HEK293T (cell line): ENCODE results near the gene DOCK9.

Experiments
- CTCF ChIA-PET: fragments of 350-600 bp; formaldehyde crosslinking; extraction: SDS; loops from one replicate; lab custom pipeline; 2021; ENCODE audit warnings: antibody characterized with exemption, inconsistent platforms; lab: Yijun Ruan, JAX
- POLR2A ChIA-PET: fragments of 350-600 bp; formaldehyde crosslinking; extraction: SDS; loops from one replicate; lab custom pipeline; 2020; ENCODE audit warnings: antibody characterized with exemption, inconsistent platforms; lab: Yijun Ruan, JAX
- DNase-seq: peaks from one replicate; pipeline ENCODE4 v3.0.0; 2012; ENCODE audit warnings: mixed read lengths; ENCODE audit errors: extremely low spot score
- ARNT ChIP-seq: fragments of 450-650 bp; IDR thresholded peaks from 2 replicates; pipeline ENCODE4 v1.6.1; 2017; ENCODE audit warnings: mild to moderate bottlenecking
- BHLHE40 ChIP-seq: fragments of 450-650 bp; IDR thresholded peaks from 2 replicates; pipeline ENCODE4 v1.6.1; 2016; ENCODE audit warnings: mild to moderate bottlenecking, moderate library complexity, borderline replicate concordance
- CTBP1 ChIP-seq: fragments of 450-650 bp; IDR thresholded peaks from 2 replicates; pipeline ENCODE4 v1.6.1; 2016; ENCODE audit warnings: borderline replicate concordance
- ELF4 ChIP-seq: fragments of 450-650 bp; IDR thresholded peaks from 2 replicates; pipeline ENCODE4 v1.6.1; 2017; ENCODE audit warnings: antibody characterized with exemption
- FOXA1 ChIP-seq: fragments of 450-650 bp; IDR thresholded peaks from 2 replicates; pipeline ENCODE4 v1.6.1; 2016; ENCODE audit warnings: mild to moderate bottlenecking
- FOXK2 ChIP-seq: fragments of 450-650 bp; IDR thresholded peaks from 2 replicates; pipeline ENCODE4 v1.6.1; 2016; ENCODE audit warnings: mild to moderate bottlenecking
- FOXM1 ChIP-seq: fragments of 450-650 bp; IDR thresholded peaks from 2 replicates; pipeline ENCODE4 v1.6.1; 2017; ENCODE audit warnings: mild to moderate bottlenecking, borderline replicate concordance
- HDGF ChIP-seq: fragments of 450-650 bp; IDR thresholded peaks from 2 replicates; pipeline ENCODE4 v1.6.1; 2017; ENCODE audit warnings: antibody characterized with exemption, borderline replicate concordance
- L3MBTL2 ChIP-seq: fragments of 450-650 bp; conservative IDR thresholded peaks from 2 replicates; pipeline ENCODE4 v1.6.1; 2016; ENCODE audit warnings: mild to moderate bottlenecking
- LEF1 ChIP-seq: fragments of 450-650 bp; IDR thresholded peaks from 2 replicates; pipeline ENCODE4 v1.6.1; 2017; ENCODE audit warnings: mild to moderate bottlenecking, borderline replicate concordance
- NFRKB ChIP-seq: fragments of 450-650 bp; IDR thresholded peaks from 2 replicates; pipeline ENCODE4 v1.6.1; 2016; ENCODE audit warnings: mild to moderate bottlenecking, moderate library complexity
- SP1 ChIP-seq: fragments of 450-650 bp; IDR thresholded peaks from 2 replicates; pipeline ENCODE4 v1.6.1; 2017
- SUZ12 ChIP-seq: fragments of 450-650 bp; IDR thresholded peaks from 2 replicates; pipeline ENCODE4 v1.6.1; 2016; ENCODE audit warnings: mild to moderate bottlenecking
- TARDBP ChIP-seq: fragments of 450-650 bp; IDR thresholded peaks from 2 replicates; pipeline ENCODE4 v1.6.1; 2016
- ZNF384 ChIP-seq: fragments of 450-650 bp; IDR thresholded peaks from 2 replicates; pipeline ENCODE4 v1.6.1; 2016
- TF ChIP-seq, protein P1 (sequence below): fragments of 450-650 bp; IDR thresholded peaks from 2 replicates; pipeline ENCODE4 v1.6.1; 2016

The DOCK9 gene

GRCh38 chr13:98846986-98847385 lies 130.9 kb downstream of the DOCK9 start:
- CTCF ChIA-PET = no interaction called here
- POLR2A ChIA-PET = no interaction called here
- no peak for DNase-seq
- TF ChIP-seq TARDBP (no peak), CTBP1 (no peak), NFRKB (no peak), L3MBTL2 (no peak), ELF4 (no peak), FOXK2 (no peak), BHLHE40 (no peak)

DNA sequence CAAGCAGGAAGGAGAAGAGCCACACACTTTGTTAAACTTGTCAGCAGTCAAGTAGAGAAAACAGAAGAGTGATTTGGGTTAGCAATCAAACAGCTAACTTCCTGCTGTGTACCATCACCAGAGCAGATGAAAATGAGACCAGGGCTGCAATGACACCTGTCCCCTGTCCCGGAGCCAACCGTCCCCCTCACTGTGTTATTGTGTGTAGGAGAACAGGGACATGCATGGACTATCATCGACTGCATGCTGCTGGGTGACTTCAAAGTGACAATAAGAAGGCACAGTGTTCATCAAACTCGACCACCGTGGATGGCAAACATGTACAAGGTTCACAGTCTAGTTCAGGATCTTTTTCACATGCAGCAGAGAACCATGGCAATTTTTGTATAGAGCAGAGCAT lies 131.3 kb downstream of the DOCK9 start:
- no peak for DNase-seq
- ChIA-PET CTCF (no interaction called here), POLR2A (no interaction called here)
- TF ChIP-seq SP1 (no peak), SUZ12 (no peak)

DNA sequence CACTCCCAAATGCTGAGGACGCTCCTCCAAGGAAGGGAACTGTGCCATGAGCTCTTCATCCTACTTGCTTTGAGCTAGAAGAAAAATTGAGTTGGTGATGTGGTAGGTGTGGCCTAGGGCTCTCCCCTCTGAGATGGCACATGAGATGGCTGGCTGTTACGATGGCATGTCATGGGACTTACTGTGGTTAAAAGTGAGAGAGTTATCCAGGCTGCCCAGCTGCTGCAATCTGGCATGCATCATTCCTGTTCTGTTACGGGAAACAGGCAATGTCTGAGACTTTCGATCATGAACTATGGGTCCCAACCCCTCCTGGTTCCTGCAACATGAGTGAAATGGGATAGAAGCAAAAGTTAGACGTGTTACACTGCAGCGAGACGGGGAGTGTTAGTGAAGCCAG lies 132.1 kb downstream of the DOCK9 start:
- no peak for DNase-seq
- ChIA-PET POLR2A (no interaction called here), CTCF (no interaction called here)
- TF ChIP-seq L3MBTL2 = no peak
- TF ChIP-seq TARDBP = no peak
- TF ChIP-seq ARNT = no peak
- TF ChIP-seq SP1 = no peak
- no peak for TF ChIP-seq LEF1
- TF ChIP-seq CTBP1 = no peak
- no peak for TF ChIP-seq HDGF
- TF ChIP-seq ELF4 = no peak
- TF ChIP-seq FOXK2 = no peak
- TF ChIP-seq SUZ12 = no peak
- no peak for TF ChIP-seq FOXM1
- TF ChIP-seq ZNF384 = no peak
- TF ChIP-seq, protein P1, sequence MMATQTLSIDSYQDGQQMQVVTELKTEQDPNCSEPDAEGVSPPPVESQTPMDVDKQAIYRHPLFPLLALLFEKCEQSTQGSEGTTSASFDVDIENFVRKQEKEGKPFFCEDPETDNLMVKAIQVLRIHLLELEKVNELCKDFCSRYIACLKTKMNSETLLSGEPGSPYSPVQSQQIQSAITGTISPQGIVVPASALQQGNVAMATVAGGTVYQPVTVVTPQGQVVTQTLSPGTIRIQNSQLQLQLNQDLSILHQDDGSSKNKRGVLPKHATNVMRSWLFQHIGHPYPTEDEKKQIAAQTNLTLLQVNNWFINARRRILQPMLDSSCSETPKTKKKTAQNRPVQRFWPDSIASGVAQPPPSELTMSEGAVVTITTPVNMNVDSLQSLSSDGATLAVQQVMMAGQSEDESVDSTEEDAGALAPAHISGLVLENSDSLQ = no peak
- no peak for TF ChIP-seq BHLHE40
- no peak for TF ChIP-seq NFRKB
- TF ChIP-seq FOXA1 = no peak

- ChIA-PET CTCF (no interaction called here), POLR2A (no interaction called here)
- DNase-seq = no peak
- TF ChIP-seq SUZ12 (no peak), L3MBTL2 (no peak), LEF1 (no peak), ELF4 (no peak), BHLHE40 (no peak), FOXA1 (no peak), CTBP1 (no peak), ARNT (no peak)
- TF ChIP-seq, protein P1 = no peak
Measured at GRCh38 chr13:98844021-98844420, 133.8 kb downstream of the DOCK9 start.

GRCh38 chr13:98843482-98843877 lies 134.4 kb downstream of the DOCK9 start:
- ChIA-PET CTCF (interaction anchor here (0.6 to 1.0 kb wide), 3 partner anchors 169 to 812 kb away, joined by 3 to 6 read pairs (median 3); no protein-coding TSS in a partner anchor), POLR2A (no interaction called here)
- no peak for DNase-seq
- TF ChIP-seq TARDBP = no peak
- no peak for TF ChIP-seq CTBP1
- TF ChIP-seq NFRKB = no peak
- TF ChIP-seq FOXK2 = no peak
- no peak for TF ChIP-seq HDGF
- no peak for TF ChIP-seq SUZ12
- TF ChIP-seq, protein P1 = no peak
- no peak for TF ChIP-seq L3MBTL2
- TF ChIP-seq ZNF384 = no peak
- no peak for TF ChIP-seq SP1
- no peak for TF ChIP-seq LEF1
- no peak for TF ChIP-seq FOXA1
- TF ChIP-seq ARNT = no peak
- no peak for TF ChIP-seq FOXM1
- no peak for TF ChIP-seq BHLHE40
- no peak for TF ChIP-seq ELF4

DNA sequence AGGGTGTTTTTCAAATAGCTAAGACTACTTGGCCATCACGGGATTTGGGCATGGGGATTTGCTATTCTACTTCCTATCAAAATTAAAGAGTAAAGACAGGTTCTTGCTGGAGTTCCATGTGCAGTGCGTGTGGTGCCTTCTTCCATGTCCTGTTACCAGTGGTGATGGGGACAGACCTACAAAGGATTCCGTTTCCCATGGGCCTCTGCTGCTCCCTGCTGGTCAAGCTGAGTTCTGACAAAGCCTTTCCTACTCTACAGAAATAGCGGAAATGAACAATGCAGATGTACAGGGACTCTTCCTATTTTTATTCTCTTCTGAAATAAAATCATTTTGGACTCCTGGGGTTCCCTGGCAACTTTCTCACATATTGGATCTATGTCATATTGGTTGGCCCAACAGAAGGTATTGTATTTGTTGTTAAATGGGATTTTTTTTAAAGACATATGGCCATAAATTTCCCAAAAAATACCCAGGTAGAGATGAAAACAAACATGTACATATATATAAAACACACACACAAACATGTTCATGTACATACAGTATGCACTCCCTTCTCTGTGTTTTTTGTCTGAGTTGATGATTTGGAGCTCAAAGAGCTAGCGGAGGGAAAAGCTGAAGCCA lies 134.9 kb downstream of the DOCK9 start:
- DNase-seq = peak; percentile 69
- ChIA-PET POLR2A (no interaction called here), CTCF (interaction anchor here (0.6 to 1.0 kb wide), 5 partner anchors 161 to 811 kb away, joined by 3 to 6 read pairs (median 3); no protein-coding TSS in a partner anchor)
- TF ChIP-seq, protein P1 = no peak
- TF ChIP-seq FOXK2 (no peak), BHLHE40 (no peak), ELF4 (no peak), FOXM1 (no peak), SUZ12 (no peak), LEF1 (no peak), CTBP1 (no peak), ARNT (no peak), SP1 (no peak), ZNF384 (no peak), TARDBP (no peak)
